ENCODE measurements around the gene NDST3.

DNA sequence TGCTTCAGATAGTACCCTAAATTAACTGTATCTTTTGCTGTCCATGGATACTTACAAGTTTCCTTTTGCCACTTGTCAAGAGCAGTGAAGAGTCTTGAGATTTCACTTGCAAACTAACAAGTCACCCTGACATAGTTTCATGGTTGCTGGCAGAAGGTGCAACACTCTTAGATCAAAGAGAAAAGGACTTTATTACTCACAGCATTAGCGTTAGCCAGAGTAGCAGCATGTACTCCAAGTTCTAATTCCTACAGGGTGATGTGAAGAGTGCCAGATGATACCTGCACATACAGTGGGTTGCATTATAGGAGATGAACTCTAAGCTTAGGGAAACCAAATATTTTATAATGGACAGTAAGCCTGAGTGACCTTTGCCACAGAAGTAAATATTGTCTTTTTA is 47.9 kb downstream of the NDST3 start:
- TF ChIP-seq, protein P1, sequence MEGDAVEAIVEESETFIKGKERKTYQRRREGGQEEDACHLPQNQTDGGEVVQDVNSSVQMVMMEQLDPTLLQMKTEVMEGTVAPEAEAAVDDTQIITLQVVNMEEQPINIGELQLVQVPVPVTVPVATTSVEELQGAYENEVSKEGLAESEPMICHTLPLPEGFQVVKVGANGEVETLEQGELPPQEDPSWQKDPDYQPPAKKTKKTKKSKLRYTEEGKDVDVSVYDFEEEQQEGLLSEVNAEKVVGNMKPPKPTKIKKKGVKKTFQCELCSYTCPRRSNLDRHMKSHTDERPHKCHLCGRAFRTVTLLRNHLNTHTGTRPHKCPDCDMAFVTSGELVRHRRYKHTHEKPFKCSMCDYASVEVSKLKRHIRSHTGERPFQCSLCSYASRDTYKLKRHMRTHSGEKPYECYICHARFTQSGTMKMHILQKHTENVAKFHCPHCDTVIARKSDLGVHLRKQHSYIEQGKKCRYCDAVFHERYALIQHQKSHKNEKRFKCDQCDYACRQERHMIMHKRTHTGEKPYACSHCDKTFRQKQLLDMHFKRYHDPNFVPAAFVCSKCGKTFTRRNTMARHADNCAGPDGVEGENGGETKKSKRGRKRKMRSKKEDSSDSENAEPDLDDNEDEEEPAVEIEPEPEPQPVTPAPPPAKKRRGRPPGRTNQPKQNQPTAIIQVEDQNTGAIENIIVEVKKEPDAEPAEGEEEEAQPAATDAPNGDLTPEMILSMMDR (optimal IDR thresholded peaks at IDR 0.05 in 1 of 3, IDR thresholded peaks at IDR 0.05 in 1 of 3, conservative IDR thresholded peaks at IDR 0.05 in 1 of 3; ENCODE audit: extremely low read depth in 1 of 3, insufficient read depth in 2 of 3, low read length in 3 of 3): no peak
- TF ChIP-seq EZH2 (IDR thresholded peaks at IDR 0.05; ENCODE audit: low read length): no peak
